HCT116 (cell line): ENCODE measurements around the gene VSX1. TPM values are rescaled to one million over a fixed set of nuclear protein-coding genes. Genes with fewer than 3 reads are reported as not detected.

Experiments used
- ATAC-seq: fragments of 200-7000 bp; cut with Tn5 transposase; 2 replicates; pipeline ENCODE4 v1.9.1; 2020; ENCODE audit warnings: mild to moderate bottlenecking, moderate library complexity
- BruUV-seq: library from RNA; stranded (reverse); fragments of 400-500 nt; replicated peaks from 2 replicates; lab custom pipeline; 2021; lab: Mats Ljungman, UMichigan
- CTCF ChIA-PET: fragments of 300-600 bp; sonication (Branson Sonifier 250); formaldehyde crosslinking; loops from one replicate; lab custom pipeline; 2021; ENCODE audit warnings: antibody characterized with exemption; lab: Charles Lee
- POLR2A ChIA-PET: fragments of 300-600, 350-600 bp; sonication (Branson Sonifier 250); formaldehyde crosslinking; loops from one replicate; lab custom pipeline; 2021; ENCODE audit warnings: antibody characterized with exemption; lab: Charles Lee
- RAD21 ChIA-PET, 2 experiments: fragments of 300-600 bp; sonication (Branson Sonifier 250); formaldehyde crosslinking; loops; one replicate each; lab custom pipeline; 2023; ENCODE audit warnings: low total read pairs in 2 of 2; ENCODE audit not compliant: uncharacterized antibody in 2 of 2, unreplicated experiment in 2 of 2, low non-redundant PET in 1 of 2; lab: Charles Lee
- DNase-seq: peaks from one replicate; pipeline ENCODE4 v3.0.0-alpha.2; 2010; ENCODE audit warnings: low read depth, low spot score
- H2AFZ ChIP-seq: fragments of 200-600 bp; shearing (Covaris generic), sonication (generic); 2 replicates; pipeline ENCODE4 v1.6.1; 2017; ENCODE audit warnings: low read depth, mixed run types, mixed read lengths, antibody characterized with exemption, low read length; ENCODE audit not compliant: poor library complexity, severe bottlenecking
- H3K27ac ChIP-seq: 2 replicates; pipeline ENCODE4 v1.5.1; 2012; ENCODE audit warnings: low read depth, low read length
- H3K27me3 ChIP-seq: fragments of 200-600 bp; sonication (generic); 2 replicates; pipeline ENCODE4 v1.6.1; 2016; ENCODE audit warnings: mixed run types, low read length, mixed read lengths; ENCODE audit not compliant: insufficient read depth
- H3K36me3 ChIP-seq, 2 experiments: fragments of 200-500 bp in 1 of 2; fragments of 200-600 bp in 1 of 2; sonication (Bioruptor generic) in 1 of 2; sonication (generic) in 1 of 2; 2 replicates each; pipeline versions ENCODE4 v1.5.1 to v1.6.1; 2014 to 2016; ENCODE audit warnings: low read length in 2 of 2, inconsistent platforms in 1 of 2, mixed read lengths in 1 of 2, mixed run types in 1 of 2; ENCODE audit not compliant: insufficient read depth in 2 of 2, control insufficient read depth in 1 of 2
- H3K4me1 ChIP-seq, 2 experiments: fragments of 200-600 bp in 1 of 2; sonication (generic) in 1 of 2; 2 replicates each; pipeline versions ENCODE4 v1.5.1 to v1.6.1; 2012 to 2017; ENCODE audit warnings: low read length in 2 of 2, inconsistent platforms in 1 of 2, mild to moderate bottlenecking in 1 of 2, mixed read lengths in 1 of 2, mixed run types in 1 of 2, moderate library complexity in 1 of 2; ENCODE audit not compliant: insufficient read depth in 2 of 2, control insufficient read depth in 1 of 2
- H3K4me2 ChIP-seq: fragments of 200-600 bp; sonication (generic); 2 replicates; pipeline ENCODE4 v1.6.1; 2017; ENCODE audit warnings: mixed run types, low read length, mixed read lengths
- H3K4me3 ChIP-seq, 2 experiments: fragments of 200-600 bp in 1 of 2; sonication (generic) in 1 of 2; replicated peaks in 1 of 2; 2 replicates each; pipeline ENCODE4 v1.5.1; 2011 to 2016; ENCODE audit warnings: low read length in 2 of 2, control low read depth in 1 of 2, low read depth in 1 of 2, mild to moderate bottlenecking in 1 of 2, mixed read lengths in 1 of 2, mixed run types in 1 of 2
- H3K79me2 ChIP-seq: fragments of 200-600 bp; sonication (generic); 2 replicates; pipeline ENCODE4 v1.6.1; 2017; ENCODE audit warnings: mild to moderate bottlenecking, mixed run types, low read length, moderate library complexity, mixed read lengths; ENCODE audit not compliant: insufficient read depth
- H3K9ac ChIP-seq: fragments of 200-600 bp; sonication (generic); 2 replicates; pipeline ENCODE4 v1.6.1; 2016; ENCODE audit warnings: low read length, mixed read lengths
- H3K9me2 ChIP-seq: fragments of 200-600 bp; sonication (generic), shearing (Covaris generic); 2 replicates; pipeline ENCODE4 v1.6.1; 2017; ENCODE audit warnings: mixed run types, mild to moderate bottlenecking, moderate library complexity; ENCODE audit not compliant: insufficient read depth
- H3K9me3 ChIP-seq, 2 experiments: fragments of 200-500 bp in 1 of 2; fragments of 200-600 bp in 1 of 2; sonication (Bioruptor generic) in 1 of 2; sonication (generic) in 1 of 2; 2 replicates each; pipeline ENCODE4 v1.6.1; 2014 to 2017; ENCODE audit warnings: low read length in 2 of 2, mixed read lengths in 2 of 2, inconsistent platforms in 1 of 2, low read depth in 1 of 2, mild to moderate bottlenecking in 1 of 2, mixed run types in 1 of 2, moderate library complexity in 1 of 2; ENCODE audit not compliant: control insufficient read depth in 1 of 2, insufficient read depth in 1 of 2
- H4K20me1 ChIP-seq: fragments of 200-600 bp; sonication (generic), shearing (Covaris generic); 2 replicates; pipeline ENCODE4 v1.6.1; 2017; ENCODE audit warnings: mixed run types, mild to moderate bottlenecking, moderate library complexity; ENCODE audit not compliant: insufficient read depth
- ATF3 ChIP-seq: IDR thresholded peaks from 2 replicates; pipeline ENCODE4 v1.6.1; 2012
- CBX3 ChIP-seq: IDR thresholded peaks from 2 replicates; pipeline ENCODE4 v1.6.1; 2012; ENCODE audit warnings: low read depth
- CEBPB ChIP-seq: IDR thresholded peaks from 2 replicates; pipeline ENCODE4 v1.6.1; 2012; ENCODE audit warnings: low read depth
- EGR1 ChIP-seq: IDR thresholded peaks from 2 replicates; pipeline ENCODE4 v1.6.1; 2012; ENCODE audit warnings: low read depth
- ELF1 ChIP-seq: IDR thresholded peaks from 2 replicates; pipeline ENCODE4 v1.6.1; 2012; ENCODE audit warnings: low read depth, borderline replicate concordance
- FOSL1 ChIP-seq: IDR thresholded peaks from 2 replicates; pipeline ENCODE4 v1.6.1; 2012; ENCODE audit warnings: low read depth
- JUND ChIP-seq: IDR thresholded peaks from 2 replicates; pipeline ENCODE4 v1.6.1; 2012
- MAX ChIP-seq: IDR thresholded peaks from 2 replicates; pipeline ENCODE4 v1.6.1; 2012
- POLR2A ChIP-seq: IDR thresholded peaks from 2 replicates; pipeline ENCODE4 v1.7.0; 2011; ENCODE audit warnings: borderline replicate concordance; ENCODE audit not compliant: insufficient read depth, insufficient read length; ENCODE audit errors: extremely low read depth
- POLR2AphosphoS5 ChIP-seq: IDR thresholded peaks from 2 replicates; pipeline ENCODE4 v1.6.1; 2011; ENCODE audit warnings: mild to moderate bottlenecking, low read depth, low read length, moderate library complexity
- RAD21 ChIP-seq: IDR thresholded peaks from 2 replicates; pipeline ENCODE4 v1.6.1; 2012; ENCODE audit warnings: low read depth, mild to moderate bottlenecking
- REST ChIP-seq: IDR thresholded peaks from 2 replicates; pipeline ENCODE4 v1.6.1; 2012; ENCODE audit warnings: low read depth
- SIN3A ChIP-seq: IDR thresholded peaks from 2 replicates; pipeline ENCODE4 v1.6.1; 2012; ENCODE audit warnings: low read depth
- SP1 ChIP-seq: IDR thresholded peaks from 2 replicates; pipeline ENCODE4 v1.6.1; 2012; ENCODE audit warnings: low read depth
- SRF ChIP-seq: IDR thresholded peaks from 2 replicates; pipeline ENCODE4 v1.6.1; 2012; ENCODE audit warnings: low read depth
- TCF7L2 ChIP-seq: IDR thresholded peaks from 2 replicates; pipeline ENCODE4 v1.7.0; 2011; ENCODE audit warnings: borderline replicate concordance, inconsistent platforms; ENCODE audit not compliant: insufficient read depth, insufficient read length; ENCODE audit errors: extremely low read depth
- YY1 ChIP-seq: IDR thresholded peaks from 2 replicates; pipeline ENCODE4 v1.6.1; 2011; ENCODE audit warnings: low read length, low read depth, moderate library complexity, mild to moderate bottlenecking; ENCODE audit not compliant: insufficient replicate concordance; ENCODE audit errors: extremely low read depth
- ZFX ChIP-seq: fragments of 450-650 bp; IDR thresholded peaks from 2 replicates; pipeline ENCODE4 v1.6.1; 2017
- ZNF274 ChIP-seq: fragments of 200-500 bp; sonication (Bioruptor generic); IDR thresholded peaks from 2 replicates; pipeline ENCODE4 v1.6.1; 2014; ENCODE audit warnings: mild to moderate bottlenecking, low read depth, low read length, inconsistent platforms
- intact Hi-C: fragments of 100-400 bp; cut with micrococcal nuclease; formaldehyde crosslinking; loops from 2 replicates; pipeline ENCODE4 v1.10.0; 2022
- total RNA-seq: library from RNA; stranded (reverse); gene quantifications from one replicate; pipeline ENCODE4 v1.2.1, GENCODE V29; 2021; ENCODE audit not compliant: unreplicated experiment

VSX1 gene
- total RNA-seq, 1 experiment from 2014 or later = not detected

GRCh38 chr20:25067102-25067987, 14.6 kb downstream of the VSX1 start:
- Histone ChIP-seq H3K27me3 (peaks cover 65% of the 10 kb centered on the region), H3K4me1 (peaks cover 0 to 5% of the 10 kb centered on the region in 2 experiments; a peak in 1 of 4 replicates), H3K4me3 (no peak overlapping the region), H3K9me3 (no peaks in the 10 kb centered on the region), H3K9ac (no peak overlapping the region), H4K20me1 (no peaks in the 10 kb centered on the region), H3K9me2 (no peaks in the 10 kb centered on the region), H3K27ac (no peak overlapping the region; the same call in 1 of the 2 replicates), H3K79me2 (no peaks in the 10 kb centered on the region), H3K36me3 (no peaks in the 10 kb centered on the region), H2AFZ (no peak overlapping the region), H3K4me2 (no peak overlapping the region)
- CTCF ChIA-PET = no interaction called here
- POLR2A ChIA-PET = no interaction called here
- RAD21 ChIA-PET = no interaction called here
- ATAC-seq (no peak), DNase-seq (no peak)
- no peak for TF ChIP-seq RAD21
- no peak for TF ChIP-seq CBX3
- no peak for TF ChIP-seq ZFX
- no peak for TF ChIP-seq ZNF274
- no peak for TF ChIP-seq POLR2A
- TF ChIP-seq MAX = no peak
- TF ChIP-seq SRF = no peak
- no peak for TF ChIP-seq POLR2AphosphoS5
- TF ChIP-seq YY1 = no peak
- no peak for TF ChIP-seq CEBPB
- TF ChIP-seq ELF1 = no peak
- TF ChIP-seq SIN3A = no peak
- no peak for TF ChIP-seq JUND
- TF ChIP-seq ATF3 = no peak
- TF ChIP-seq TCF7L2 = no peak
- no peak for TF ChIP-seq FOSL1
- TF ChIP-seq REST = no peak
- no peak for TF ChIP-seq SP1
- TF ChIP-seq EGR1 = no peak
- BruUV-seq = no TSS peak
- intact Hi-C loops = loop anchor here (10.0 kb wide), 1 partner anchor 327 kb away; the partner anchor contains the start of gene ABHD12
